Stimulated activated CD8-positive, alpha-beta memory T cell treated with anti-CD3 and anti-CD28 coated beads, Interleukin-12 subunit alpha, Interleukin-12 subunit beta, amount 100 ng/mL, for 4 hours (primary cell): ENCODE results near the gene TCTN1.
"Not testable (repeated sequence)": the region's sequence is repeated elsewhere in the genome, so short reads cannot be mapped to it uniquely, and the experiment has no call there.

Experiments
- DNase-seq: peaks from one replicate; pipeline ENCODE4 v3.0.0-alpha.2; 2020; ENCODE audit warnings: low read depth

TCTN1 gene

GRCh38 chr12:110613771-110614684 lies at the start of gene TCTN1:
TSS of gene TCTN1 (plus strand) at chr12:110614129. CDS start at chr12:110614183, 54 bp downstream.
- peak; percentile 92 for DNase-seq

GRCh38 chr12:110564471-110564991 lies 49.4 kb upstream of the TCTN1 start:
- DNase-seq: no peak

- DNase-seq: no peak
Measured at GRCh38 chr12:110565894-110566871, 47.7 kb upstream of the TCTN1 start.

GRCh38 chr12:110566993-110567392 lies 46.9 kb upstream of the TCTN1 start:
- DNase-seq: no peak

GRCh38 chr12:110568752-110569151 lies 45.2 kb upstream of the TCTN1 start:
- no peak for DNase-seq

- DNase-seq: not testable (repeated sequence)
Measured at GRCh38 chr12:110569838-110570237, 44.1 kb upstream of the TCTN1 start.

- DNase-seq: not testable (repeated sequence)
Measured at GRCh38 chr12:110570798-110571197, 43.1 kb upstream of the TCTN1 start.

- no peak for DNase-seq
Measured at GRCh38 chr12:110574044-110574443, 39.9 kb upstream of the TCTN1 start.

- not testable (repeated sequence) for DNase-seq
Measured at GRCh38 chr12:110574717-110575230, 39.2 kb upstream of the TCTN1 start.

- no peak for DNase-seq
Measured at GRCh38 chr12:110575326-110575725, 38.6 kb upstream of the TCTN1 start.

- DNase-seq: no peak
Measured at GRCh38 chr12:110576504-110576903, 37.4 kb upstream of the TCTN1 start.

GRCh38 chr12:110577864-110578693 lies 35.9 kb upstream of the TCTN1 start:
- DNase-seq: no peak

- no peak for DNase-seq
Measured at GRCh38 chr12:110578694-110579534, 35.0 kb upstream of the TCTN1 start.

- no peak for DNase-seq
Measured at GRCh38 chr12:110579535-110580253, 34.2 kb upstream of the TCTN1 start.

GRCh38 chr12:110581931-110582275 lies 32.0 kb upstream of the TCTN1 start:
- no peak for DNase-seq

GRCh38 chr12:110582276-110583136 lies 31.4 kb upstream of the TCTN1 start:
- peak; percentile 73 for DNase-seq

GRCh38 chr12:110583137-110584059 lies 30.5 kb upstream of the TCTN1 start, which contains the start of gene PPTC7:
TSS of gene PPTC7 (minus strand) at chr12:110583318. CDS start at chr12:110583031, 287 bp downstream.
- peak; percentile 94 for DNase-seq
